Activated naive CD8-positive, alpha-beta T cell treated with anti-CD3 and anti-CD28 coated beads, Interleukin-2, amount 50 U/mL, for 24 hours (primary cell): Measurements from ENCODE around the gene SBF2.
A peak's percentile ranks its signal among the peaks of the same experiment; 100 is the strongest.
"Not testable (repeated sequence)": the region's sequence is repeated elsewhere in the genome, so short reads cannot be mapped to it uniquely, and the experiment has no call there.

ENCODE experiments used
- ATAC-seq: fragments of 150-1000 bp; cut with Tn5 transposase; one replicate; pipeline ENCODE4 v1.10.0; 2021
- DNase-seq: peaks from one replicate; pipeline ENCODE4 v3.0.0; 2021
- H3K27ac Mint-ChIP-seq: one replicate; pipeline ENCODE4 v1.8.0; 2021; ENCODE audit warnings: mild to moderate bottlenecking, mixed read lengths
- H3K27me3 Mint-ChIP-seq: one replicate; pipeline ENCODE4 v1.8.0; 2021; ENCODE audit warnings: mixed read lengths
- H3K36me3 Mint-ChIP-seq: one replicate; pipeline ENCODE4 v1.8.0; 2021; ENCODE audit warnings: low read depth, mixed read lengths
- H3K4me1 Mint-ChIP-seq: one replicate; pipeline ENCODE4 v1.8.0; 2021; ENCODE audit warnings: mixed read lengths
- H3K4me3 Mint-ChIP-seq: one replicate; pipeline ENCODE4 v1.8.0; 2021; ENCODE audit warnings: mild to moderate bottlenecking, moderate library complexity, mixed read lengths
- H3K9me3 Mint-ChIP-seq: one replicate; pipeline ENCODE4 v1.8.0; 2021; ENCODE audit warnings: mixed read lengths

The SBF2 gene

GRCh38 chr11:9903579-9903978 lies 390.4 kb downstream of the SBF2 start:
- no peaks in the 10 kb centered on the region for H3K9me3 Mint-ChIP-seq

DNA sequence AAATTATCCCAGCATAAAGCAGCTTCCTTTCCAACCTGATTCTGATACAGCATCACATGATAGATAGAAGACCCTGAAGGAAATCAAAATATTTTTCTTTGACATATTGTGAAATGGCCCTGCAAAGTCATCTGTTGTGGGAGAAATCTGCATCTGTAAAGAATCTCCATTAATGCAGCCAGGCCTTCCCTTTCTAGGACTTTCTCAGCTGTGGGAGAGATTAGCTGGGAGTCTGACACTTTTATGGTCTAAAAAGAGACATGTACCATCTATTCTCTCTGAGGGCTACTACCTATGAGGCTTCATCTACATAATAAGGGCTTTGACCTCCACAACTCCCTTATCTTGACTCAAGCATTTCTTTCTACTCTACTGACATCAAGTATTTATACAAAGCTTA lies 392.1 kb downstream of the SBF2 start:
- H3K4me1 Mint-ChIP-seq: peaks cover 3% of the 10 kb centered on the region
- H3K36me3 Mint-ChIP-seq: peaks cover 1% of the 10 kb centered on the region
- no peak for DNase-seq
- ATAC-seq: no peak
- no peak overlapping the region for H3K4me3 Mint-ChIP-seq
- no peaks in the 10 kb centered on the region for H3K9me3 Mint-ChIP-seq
- no peak overlapping the region for H3K27ac Mint-ChIP-seq
- no peaks in the 10 kb centered on the region for H3K27me3 Mint-ChIP-seq

More at GRCh38 chr11:9903579-9903978, 390.4 kb downstream of the SBF2 start:
- DNase-seq (no peak), ATAC-seq (no peak)
- Mint-ChIP-seq H3K36me3 (peaks cover 1% of the 10 kb centered on the region), H3K27ac (no peak overlapping the region), H3K4me1 (peaks cover 3% of the 10 kb centered on the region), H3K27me3 (no peaks in the 10 kb centered on the region), H3K4me3 (no peak overlapping the region)

- not testable (repeated sequence) for H3K36me3 Mint-ChIP-seq, H3K4me3 Mint-ChIP-seq, H3K27ac Mint-ChIP-seq, H3K9me3 Mint-ChIP-seq, ATAC-seq, H3K4me1 Mint-ChIP-seq, DNase-seq, H3K27me3 Mint-ChIP-seq
These were observed 393.8 kb downstream of the SBF2 start for GRCh38 chr11:9900253-9900652.

- Mint-ChIP-seq H3K9me3 (no peaks in the 10 kb centered on the region), H3K36me3 (peaks cover 11% of the 10 kb centered on the region), H3K27me3 (no peaks in the 10 kb centered on the region), H3K4me1 (peaks cover 3% of the 10 kb centered on the region), H3K4me3 (no peak overlapping the region), H3K27ac (no peak overlapping the region)
- ATAC-seq (no peak), DNase-seq (no peak)
These were observed 394.3 kb downstream of the SBF2 start for GRCh38 chr11:9899676-9900075.

GRCh38 chr11:9896902-9897301 lies 397.1 kb downstream of the SBF2 start:
- ATAC-seq: no peak
- DNase-seq: no peak
- no peak overlapping the region for H3K4me3 Mint-ChIP-seq
- no peaks in the 10 kb centered on the region for H3K9me3 Mint-ChIP-seq
- H3K27ac Mint-ChIP-seq: no peak overlapping the region
- peaks cover 10% of the 10 kb centered on the region for H3K36me3 Mint-ChIP-seq
- H3K4me1 Mint-ChIP-seq: peaks cover 3% of the 10 kb centered on the region
- H3K27me3 Mint-ChIP-seq: no peaks in the 10 kb centered on the region

DNA sequence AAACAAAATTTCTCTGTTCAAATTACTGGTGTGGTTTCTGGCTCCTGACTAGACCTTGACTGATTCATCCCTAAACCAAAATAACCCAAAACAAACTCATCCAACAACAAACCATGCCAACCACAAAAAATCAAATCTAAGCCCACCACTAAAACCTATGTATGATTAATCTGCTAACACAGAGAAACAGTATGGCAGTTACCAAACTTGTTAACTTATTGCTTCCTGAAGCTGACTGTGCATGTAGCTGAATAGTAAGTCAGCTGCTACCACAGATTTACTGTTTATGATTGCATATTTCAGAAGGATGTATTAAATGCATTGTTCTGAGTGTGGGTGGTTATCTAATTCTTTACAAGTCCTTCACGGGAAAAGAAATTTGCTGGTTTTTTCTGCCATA lies 399.0 kb downstream of the SBF2 start:
- no peak for ATAC-seq
- H3K27me3 Mint-ChIP-seq: no peaks in the 10 kb centered on the region
- H3K36me3 Mint-ChIP-seq: peaks cover 10% of the 10 kb centered on the region
- H3K9me3 Mint-ChIP-seq: no peaks in the 10 kb centered on the region
- H3K4me3 Mint-ChIP-seq: no peak overlapping the region
- no peak overlapping the region for H3K27ac Mint-ChIP-seq
- DNase-seq: no peak
- H3K4me1 Mint-ChIP-seq: peaks cover 4% of the 10 kb centered on the region

GRCh38 chr11:9893474-9893873 lies 400.5 kb downstream of the SBF2 start:
- ATAC-seq (no peak), DNase-seq (no peak)
- peaks cover 10% of the 10 kb centered on the region for H3K36me3 Mint-ChIP-seq
- no peaks in the 10 kb centered on the region for H3K27me3 Mint-ChIP-seq
- no peak overlapping the region for H3K4me3 Mint-ChIP-seq
- no peak overlapping the region for H3K27ac Mint-ChIP-seq
- H3K4me1 Mint-ChIP-seq: peaks cover 4% of the 10 kb centered on the region
- no peaks in the 10 kb centered on the region for H3K9me3 Mint-ChIP-seq

DNA sequence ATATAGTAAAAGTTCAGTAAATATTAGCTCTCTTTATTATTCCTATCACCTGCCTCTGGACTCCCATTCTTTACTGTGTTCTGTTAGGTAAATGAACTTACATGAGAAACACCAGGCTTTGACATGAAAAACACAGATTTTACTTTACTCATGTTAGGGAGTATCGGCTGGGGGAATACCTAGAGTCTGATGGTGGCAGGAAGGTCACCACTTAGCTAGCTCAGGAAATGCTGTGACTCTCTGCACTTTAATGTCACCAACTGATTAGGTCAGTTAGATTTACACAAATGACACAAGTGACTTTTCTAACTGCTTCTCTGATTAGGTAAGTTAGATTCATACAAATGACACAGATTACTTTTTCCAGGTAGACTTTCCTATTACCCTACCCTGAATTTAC lies 405.1 kb downstream of the SBF2 start:
- DNase-seq (no peak), ATAC-seq (peak; percentile 57)
- Mint-ChIP-seq H3K4me3 (no peak overlapping the region), H3K27me3 (no peaks in the 10 kb centered on the region), H3K4me1 (peaks cover 4% of the 10 kb centered on the region), H3K36me3 (no peaks in the 10 kb centered on the region), H3K27ac (no peak overlapping the region), H3K9me3 (no peaks in the 10 kb centered on the region)

- no peaks in the 10 kb centered on the region for H3K27me3 Mint-ChIP-seq
- H3K27ac Mint-ChIP-seq: no peak overlapping the region
- ATAC-seq (no peak), DNase-seq (no peak)
- H3K4me1 Mint-ChIP-seq: peaks cover 4% of the 10 kb centered on the region
- no peaks in the 10 kb centered on the region for H3K36me3 Mint-ChIP-seq
- H3K4me3 Mint-ChIP-seq: no peak overlapping the region
- no peaks in the 10 kb centered on the region for H3K9me3 Mint-ChIP-seq
These were observed 406.5 kb downstream of the SBF2 start for GRCh38 chr11:9887472-9887871.

DNA sequence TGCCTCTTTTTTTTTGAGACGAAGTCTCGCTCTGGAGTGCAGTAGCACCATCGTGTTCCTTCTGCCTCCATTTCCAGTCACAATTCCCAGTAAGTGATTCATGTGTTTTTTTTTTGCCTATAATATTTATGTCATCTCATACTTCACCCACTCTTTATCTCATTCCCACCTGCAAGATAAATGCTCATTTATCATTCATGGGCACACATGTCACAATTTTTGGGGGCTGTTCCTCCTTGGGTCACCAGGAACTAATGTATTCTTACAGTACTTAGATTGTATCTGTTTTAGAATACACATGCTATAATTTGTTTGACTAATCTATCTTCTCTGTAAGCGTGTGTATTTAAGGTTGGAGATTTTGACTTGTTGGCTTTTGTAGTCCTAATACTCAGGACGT lies 407.4 kb downstream of the SBF2 start:
- Mint-ChIP-seq H3K9me3 (no peaks in the 10 kb centered on the region), H3K4me3 (no peak overlapping the region), H3K4me1 (peaks cover 4% of the 10 kb centered on the region), H3K36me3 (no peaks in the 10 kb centered on the region), H3K27ac (no peak overlapping the region), H3K27me3 (no peaks in the 10 kb centered on the region)
- ATAC-seq: no peak
- DNase-seq: no peak

- ATAC-seq (no peak), DNase-seq (no peak)
- Mint-ChIP-seq H3K27me3 (no peaks in the 10 kb centered on the region), H3K4me1 (no peaks in the 10 kb centered on the region), H3K36me3 (no peaks in the 10 kb centered on the region), H3K4me3 (no peak overlapping the region), H3K9me3 (no peaks in the 10 kb centered on the region), H3K27ac (no peak overlapping the region)
These were observed 409.4 kb downstream of the SBF2 start for GRCh38 chr11:9884601-9885000.

GRCh38 chr11:9880657-9881056 lies 413.4 kb downstream of the SBF2 start:
- Mint-ChIP-seq H3K4me1 (no peaks in the 10 kb centered on the region), H3K36me3 (no peaks in the 10 kb centered on the region)

DNA sequence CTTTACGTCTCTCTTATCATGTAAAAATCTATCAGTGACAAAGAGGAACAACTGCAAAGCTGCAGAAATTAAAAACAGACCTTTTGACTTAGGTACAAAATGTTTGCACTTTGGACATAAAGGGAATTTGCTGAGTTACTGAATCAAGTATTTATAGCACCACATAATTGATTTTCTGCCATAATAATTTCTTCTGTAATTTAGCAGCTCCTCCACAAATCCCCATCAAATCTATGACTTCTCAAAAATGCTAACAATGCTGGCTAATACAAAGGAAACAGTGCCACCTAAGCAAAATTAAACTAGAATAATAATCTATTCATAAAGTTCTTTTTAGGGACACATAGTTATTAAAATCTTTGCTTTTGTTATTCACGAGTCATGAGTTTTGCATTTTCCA lies 415.1 kb downstream of the SBF2 start:
- ATAC-seq (no peak), DNase-seq (no peak)
- H3K27me3 Mint-ChIP-seq: no peaks in the 10 kb centered on the region
- H3K27ac Mint-ChIP-seq: no peak overlapping the region
- no peak overlapping the region for H3K4me3 Mint-ChIP-seq
- no peaks in the 10 kb centered on the region for H3K36me3 Mint-ChIP-seq
- H3K9me3 Mint-ChIP-seq: no peaks in the 10 kb centered on the region
- H3K4me1 Mint-ChIP-seq: no peaks in the 10 kb centered on the region

More at GRCh38 chr11:9880657-9881056, 413.4 kb downstream of the SBF2 start:
- Mint-ChIP-seq H3K4me3 (no peak overlapping the region), H3K27ac (no peak overlapping the region), H3K27me3 (no peaks in the 10 kb centered on the region), H3K9me3 (no peaks in the 10 kb centered on the region)
- no peak for DNase-seq
- no peak for ATAC-seq

- ATAC-seq (no peak), DNase-seq (no peak)
- no peak overlapping the region for H3K27ac Mint-ChIP-seq
- no peaks in the 10 kb centered on the region for H3K27me3 Mint-ChIP-seq
- no peaks in the 10 kb centered on the region for H3K4me1 Mint-ChIP-seq
- H3K36me3 Mint-ChIP-seq: peaks cover 3% of the 10 kb centered on the region
- peaks cover 9% of the 10 kb centered on the region for H3K9me3 Mint-ChIP-seq
- H3K4me3 Mint-ChIP-seq: no peak overlapping the region
These were observed 417.7 kb downstream of the SBF2 start for GRCh38 chr11:9876331-9876730.

DNA sequence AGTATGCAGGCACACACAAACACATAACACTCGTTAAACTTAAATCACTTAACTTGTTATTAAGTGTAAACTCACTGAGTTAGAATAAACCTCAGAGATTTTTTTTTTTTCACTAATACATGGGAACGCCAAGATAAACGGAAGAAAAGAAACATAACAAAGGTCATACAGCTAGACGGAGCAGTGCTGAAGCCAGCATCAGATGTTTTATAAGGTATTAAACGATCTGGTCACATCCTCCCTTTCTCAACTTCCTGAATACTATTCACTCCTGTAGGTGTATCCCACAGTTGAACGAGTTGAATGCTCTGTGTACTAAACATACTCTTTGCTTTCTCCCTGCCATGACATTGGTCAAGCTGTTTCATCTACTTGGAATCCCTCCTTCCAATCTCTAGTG lies 418.2 kb downstream of the SBF2 start:
- H3K36me3 Mint-ChIP-seq: peaks cover 3% of the 10 kb centered on the region
- H3K4me1 Mint-ChIP-seq: no peaks in the 10 kb centered on the region
- no peaks in the 10 kb centered on the region for H3K27me3 Mint-ChIP-seq
- DNase-seq (no peak), ATAC-seq (no peak)
- H3K9me3 Mint-ChIP-seq: peaks cover 9% of the 10 kb centered on the region
- no peak overlapping the region for H3K27ac Mint-ChIP-seq
- H3K4me3 Mint-ChIP-seq: no peak overlapping the region

DNA sequence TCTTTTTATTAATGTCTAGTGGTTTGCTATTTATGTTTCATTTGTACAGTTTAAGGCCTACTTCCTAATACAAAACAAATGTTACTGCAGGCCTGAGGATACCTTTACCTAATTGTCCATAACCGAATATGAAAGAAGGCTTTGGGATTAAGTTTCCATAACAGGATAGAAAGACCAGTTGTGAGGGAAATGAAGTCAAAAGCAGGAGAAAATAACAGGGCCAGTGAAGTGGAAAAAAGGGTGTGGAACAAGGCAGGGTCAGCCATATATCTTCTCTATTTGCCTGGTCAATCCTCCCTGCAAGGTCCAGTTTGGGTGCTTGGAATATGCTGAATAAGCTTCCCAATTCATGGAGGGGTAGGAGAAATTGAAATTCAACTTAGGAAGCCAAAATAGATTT lies 418.6 kb downstream of the SBF2 start:
- H3K36me3 Mint-ChIP-seq: peaks cover 3% of the 10 kb centered on the region
- H3K27ac Mint-ChIP-seq: no peak overlapping the region
- DNase-seq (no peak), ATAC-seq (no peak)
- no peaks in the 10 kb centered on the region for H3K27me3 Mint-ChIP-seq
- no peaks in the 10 kb centered on the region for H3K4me1 Mint-ChIP-seq
- H3K4me3 Mint-ChIP-seq: no peak overlapping the region
- H3K9me3 Mint-ChIP-seq: peaks cover 9% of the 10 kb centered on the region
